GM11168 (cell line): ENCODE results near the gene LSM2.
"Not testable (repeated sequence)": the region's sequence is repeated elsewhere in the genome, so short reads cannot be mapped to it uniquely, and the experiment has no call there.

Experiments
- in situ Hi-C: fragments of 300-500 bp; cut with MboI; formaldehyde crosslinking; loops from one replicate; pipeline ENCODE4 v1.12.0; 2022; ENCODE audit warnings: low sequenced_read_pairs; ENCODE audit not compliant: unreplicated experiment

LSM2 gene

GRCh38 chr6:31829633-31830283 is 23.0 kb upstream of the LSM2 start:
- in situ Hi-C loops, result loop anchor here (10.0 kb wide), 1 partner anchor 95 kb away; the partner anchor contains the start of gene CLIC1

DNA sequence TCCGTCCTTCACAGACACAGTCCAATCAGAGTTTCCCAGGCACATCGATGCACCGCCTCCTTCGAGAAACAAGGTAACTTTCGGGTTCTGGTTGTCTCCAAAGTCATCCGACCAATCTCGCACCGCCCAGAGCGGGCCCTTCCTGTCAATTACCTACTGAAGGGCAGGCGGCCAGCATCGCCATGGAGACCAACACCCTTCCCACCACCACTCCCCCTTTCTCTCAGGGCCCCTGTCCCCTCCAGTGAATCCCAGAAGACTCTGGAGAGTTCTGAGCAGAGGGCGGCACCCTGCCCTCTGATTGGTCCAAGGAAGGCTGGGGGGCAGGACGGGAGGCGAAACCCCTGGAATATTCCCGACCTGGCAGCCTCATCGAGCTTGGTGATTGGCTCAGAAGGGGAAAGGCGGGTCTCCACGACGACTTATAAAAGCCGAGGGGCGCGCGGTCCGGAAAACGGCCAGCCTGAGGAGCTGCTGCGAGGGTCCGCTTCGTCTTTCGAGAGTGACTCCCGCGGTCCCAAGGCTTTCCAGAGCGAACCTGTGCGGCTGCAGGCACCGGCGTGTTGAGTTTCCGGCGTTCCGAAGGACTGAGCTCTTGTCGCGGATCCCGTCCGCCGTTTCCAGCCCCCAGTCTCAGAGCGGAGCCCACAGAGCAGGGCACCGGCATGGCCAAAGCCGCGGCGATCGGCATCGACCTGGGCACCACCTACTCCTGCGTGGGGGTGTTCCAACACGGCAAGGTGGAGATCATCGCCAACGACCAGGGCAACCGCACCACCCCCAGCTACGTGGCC is 20.7 kb upstream of the LSM2 start, which contains the start of gene HSPA1B:
HSPA1B (plus strand) TSS at position 453 of the 794 bp plus-strand sequence; CDS start at position 666, 213 bp downstream.
- in situ Hi-C loops, result no loop called here

DNA sequence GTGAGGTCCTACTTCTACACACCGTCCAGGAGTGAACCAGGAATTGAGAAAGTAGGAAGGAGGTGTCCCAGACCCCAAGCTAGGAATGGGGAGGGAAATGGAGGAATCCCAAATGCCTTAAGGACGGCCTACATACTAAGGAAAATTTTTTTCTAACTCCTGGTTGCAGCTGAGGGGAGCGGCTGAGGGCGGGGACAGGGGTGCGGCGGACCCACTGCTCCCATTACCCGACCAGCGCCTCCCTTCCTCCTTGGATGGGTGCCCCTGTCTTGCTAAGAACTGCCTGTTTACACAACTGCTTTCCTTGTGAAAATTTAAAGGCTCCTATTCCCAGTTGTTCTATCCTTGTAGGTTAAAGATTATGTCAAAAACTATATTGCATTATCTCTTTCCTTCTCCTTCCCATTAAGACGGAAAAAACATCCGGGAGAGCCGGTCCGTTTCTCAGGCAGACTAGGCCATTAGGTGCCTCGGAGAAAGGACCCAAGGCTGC is 20.1 kb upstream of the LSM2 start:
- in situ Hi-C loops, result no loop called here

- in situ Hi-C loops, result no loop called here
Observed at GRCh38 chr6:31825553-31825952, 18.8 kb upstream of the LSM2 start.

DNA sequence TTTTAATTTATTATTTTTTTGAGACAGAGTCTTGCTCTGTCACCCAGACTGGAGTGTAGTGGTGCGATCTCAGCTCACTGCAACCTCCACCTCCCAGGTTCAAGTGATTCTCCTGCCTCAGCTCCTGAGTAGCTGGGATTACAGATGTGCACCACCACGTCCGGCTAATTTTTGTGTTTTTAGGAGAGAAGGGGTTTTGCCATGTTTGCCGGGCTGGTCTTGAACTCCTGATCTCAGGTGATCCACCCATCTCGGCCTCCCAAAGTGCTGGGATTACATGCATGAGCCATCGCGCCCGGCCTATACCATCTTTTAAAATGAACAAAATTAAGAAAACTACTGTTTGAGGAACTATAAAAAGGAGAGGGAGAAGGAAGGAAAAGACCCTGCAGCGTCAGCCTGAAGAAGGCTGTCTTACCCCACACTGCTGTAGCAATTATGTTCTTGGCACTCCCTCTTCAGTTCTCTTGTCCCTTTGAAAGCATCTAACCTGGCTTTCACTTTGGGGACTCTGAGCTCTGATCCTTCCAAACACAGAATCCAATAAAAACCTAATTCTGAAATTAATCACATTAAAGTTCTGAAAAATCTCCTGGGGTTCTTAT is 16.9 kb upstream of the LSM2 start:
- in situ Hi-C loops, result not testable (repeated sequence)

DNA sequence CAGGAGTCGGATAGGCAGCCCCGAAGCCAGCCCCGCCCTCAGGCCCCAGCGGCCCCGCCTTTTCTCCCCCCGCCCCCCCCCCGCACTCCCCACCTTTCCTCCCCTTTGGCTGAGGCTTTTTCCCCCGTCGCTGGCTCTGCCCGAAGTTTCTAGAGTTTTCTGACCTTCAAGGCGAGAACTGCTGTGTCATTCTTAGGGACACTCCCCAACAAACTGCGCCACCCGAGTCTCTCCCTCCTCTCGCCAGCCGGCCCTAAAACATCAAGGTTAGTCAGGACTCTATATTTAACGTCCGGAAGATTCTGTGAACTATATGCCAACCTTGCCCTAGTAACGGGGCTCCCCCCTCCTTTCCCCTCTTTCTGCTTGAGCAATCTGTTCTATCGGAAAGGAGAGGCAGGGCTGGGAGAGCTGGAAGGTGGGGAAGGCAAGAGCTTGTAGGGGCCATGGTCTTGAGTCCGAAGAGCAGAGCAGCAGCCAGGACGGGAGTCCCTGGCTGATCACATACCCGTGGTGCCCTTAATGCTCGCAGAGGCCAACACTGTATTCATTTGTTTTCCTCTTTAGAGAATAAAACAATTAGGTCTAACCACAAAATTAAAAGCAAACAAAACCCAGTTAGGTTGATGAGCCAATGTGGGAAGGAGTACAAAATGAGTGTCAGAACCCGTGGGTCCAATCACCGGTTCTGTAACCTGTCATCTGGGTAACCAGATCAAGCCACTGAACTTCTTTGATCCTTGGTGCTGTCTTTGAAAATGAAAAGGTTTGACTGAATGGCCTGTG is 15.5 kb upstream of the LSM2 start:
- in situ Hi-C loops, result no loop called here

DNA sequence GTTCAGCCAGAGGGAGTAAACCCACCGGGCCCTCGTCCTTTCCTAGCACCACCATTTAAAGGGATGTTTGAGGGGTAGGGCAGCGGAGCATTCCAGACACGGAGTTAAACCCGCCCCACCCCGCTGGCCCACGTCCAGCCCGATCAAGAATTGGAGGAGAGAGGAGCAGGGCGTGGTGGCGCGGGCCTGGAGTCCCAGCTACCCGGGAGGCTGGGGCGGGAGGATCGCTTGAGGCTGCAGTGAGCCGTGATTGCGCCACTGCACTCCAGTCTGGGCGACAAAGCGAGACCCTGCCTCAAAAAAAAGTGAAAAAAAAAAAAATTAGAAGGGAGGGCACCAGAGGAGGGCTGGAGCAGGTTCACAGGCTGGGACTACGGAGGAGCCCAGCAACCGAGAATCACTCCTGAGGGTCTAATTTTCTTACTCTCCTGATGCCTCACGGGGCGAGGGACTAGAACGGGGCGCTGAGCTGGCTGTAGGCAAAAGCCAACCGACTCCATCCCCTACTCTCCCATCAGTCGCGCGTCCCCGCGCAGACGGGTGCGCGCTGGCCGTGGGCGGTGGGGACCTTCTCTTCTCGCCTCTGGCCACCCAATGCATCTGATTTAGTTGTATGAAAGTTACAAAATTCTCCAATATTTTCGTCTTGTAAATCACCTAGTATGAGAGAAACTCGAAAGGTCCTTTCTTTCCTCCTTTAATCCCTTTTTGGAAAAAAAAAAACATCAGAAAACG is 14.7 kb upstream of the LSM2 start:
- in situ Hi-C loops, result no loop called here

DNA sequence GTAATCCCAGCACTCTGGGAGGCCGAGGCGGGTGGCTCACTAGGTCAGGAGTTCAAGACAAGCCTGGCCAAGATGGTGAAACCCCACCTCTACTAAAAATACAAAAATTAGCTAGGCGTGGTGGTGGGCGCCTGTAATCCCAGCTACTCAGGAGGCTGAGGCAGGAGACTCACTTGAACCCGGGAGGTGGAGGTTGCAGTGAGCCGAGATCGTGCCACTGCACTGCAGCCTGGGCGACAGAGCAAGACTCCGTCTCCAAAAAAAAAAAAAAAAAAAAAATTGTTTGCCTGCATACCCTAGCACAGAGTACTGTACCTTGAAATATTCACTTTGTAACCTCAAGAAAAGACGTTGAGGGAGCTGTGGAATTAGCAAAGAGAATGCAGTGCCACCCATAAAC is 13.6 kb upstream of the LSM2 start:
- in situ Hi-C loops, result not testable (repeated sequence)

DNA sequence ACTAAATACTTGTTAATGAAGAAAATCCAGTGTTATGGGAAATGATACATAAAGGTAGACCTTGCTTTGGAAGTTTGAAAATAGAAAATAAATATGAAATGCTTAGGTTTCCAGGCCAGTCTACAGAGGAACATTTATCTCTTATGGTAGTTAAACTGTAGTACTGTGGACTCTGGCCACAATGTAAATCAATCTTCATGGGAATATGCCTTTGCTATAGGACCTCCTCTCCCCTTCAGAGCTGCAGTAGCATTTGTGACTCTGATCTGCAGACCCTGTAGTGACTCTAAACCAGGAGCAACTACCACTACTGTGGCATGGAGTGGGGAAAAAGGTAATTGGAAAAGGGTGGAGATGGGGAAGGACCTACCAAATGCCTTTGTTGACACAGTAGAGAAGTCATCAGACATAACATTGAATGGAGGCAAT is 13.1 kb upstream of the LSM2 start:
- in situ Hi-C loops, result no loop called here

DNA sequence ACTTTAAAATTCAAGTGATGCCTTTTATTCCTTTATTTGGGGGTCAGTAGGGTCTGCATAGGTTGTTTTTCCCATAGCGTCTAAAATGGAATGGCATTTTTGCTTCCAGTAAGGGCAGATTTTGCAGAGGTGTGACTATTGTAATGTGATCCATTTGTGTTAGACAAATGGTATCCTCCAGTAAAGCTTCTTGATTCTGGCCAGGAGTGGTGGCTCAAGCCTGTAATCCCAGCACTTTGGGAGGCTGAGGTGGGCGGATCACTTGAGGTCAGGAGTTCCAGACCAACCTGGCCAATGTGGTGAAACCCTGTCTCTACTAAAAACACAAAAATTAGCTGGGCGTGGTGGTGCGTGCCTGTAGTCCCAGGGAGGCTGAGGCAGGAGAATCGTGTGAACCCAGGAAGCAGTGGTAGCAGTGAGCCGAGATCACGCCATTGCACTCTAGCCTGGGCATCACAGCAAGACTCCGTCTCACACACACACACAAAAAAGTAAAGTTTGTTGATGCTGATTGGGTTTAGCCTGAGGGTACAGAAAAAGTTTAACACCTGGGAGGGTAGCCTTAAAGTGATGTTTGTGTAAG is 11.3 kb upstream of the LSM2 start:
- in situ Hi-C loops, result not testable (repeated sequence)

DNA sequence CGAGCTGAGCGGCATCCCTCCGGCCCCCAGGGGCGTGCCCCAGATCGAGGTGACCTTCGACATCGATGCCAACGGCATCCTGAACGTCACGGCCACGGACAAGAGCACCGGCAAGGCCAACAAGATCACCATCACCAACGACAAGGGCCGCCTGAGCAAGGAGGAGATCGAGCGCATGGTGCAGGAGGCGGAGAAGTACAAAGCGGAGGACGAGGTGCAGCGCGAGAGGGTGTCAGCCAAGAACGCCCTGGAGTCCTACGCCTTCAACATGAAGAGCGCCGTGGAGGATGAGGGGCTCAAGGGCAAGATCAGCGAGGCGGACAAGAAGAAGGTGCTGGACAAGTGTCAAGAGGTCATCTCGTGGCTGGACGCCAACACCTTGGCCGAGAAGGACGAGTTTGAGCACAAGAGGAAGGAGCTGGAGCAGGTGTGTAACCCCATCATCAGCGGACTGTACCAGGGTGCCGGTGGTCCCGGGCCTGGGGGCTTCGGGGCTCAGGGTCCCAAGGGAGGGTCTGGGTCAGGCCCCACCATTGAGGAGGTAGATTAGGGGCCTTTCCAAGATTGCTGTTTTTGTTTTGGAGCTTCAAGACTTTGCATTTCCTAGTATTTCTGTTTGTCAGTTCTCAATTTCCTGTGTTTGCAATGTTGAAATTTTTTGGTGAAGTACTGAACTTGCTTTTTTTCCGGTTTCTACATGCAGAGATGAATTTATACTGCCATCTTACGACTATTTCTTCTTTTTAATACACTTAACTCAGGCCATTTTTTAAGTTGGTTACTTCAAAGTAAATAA is 10.6 kb upstream of the LSM2 start:
- in situ Hi-C loops, result not testable (repeated sequence)

GRCh38 chr6:31815025-31815838 is 8.5 kb upstream of the LSM2 start, which contains the start of the genes HSPA1A and HSPA1L:
TSS of gene HSPA1A (plus strand) at chr6:31815543. CDS start at chr6:31815757, 214 bp downstream.
TSS of gene HSPA1L (minus strand) at chr6:31815283. CDS start at chr6:31811972, 3,311 bp downstream.
- in situ Hi-C loops, result no loop called here

GRCh38 chr6:31814677-31815024 is 7.9 kb upstream of the LSM2 start:
- in situ Hi-C loops, result no loop called here

- in situ Hi-C loops, result no loop called here
Observed at GRCh38 chr6:31813465-31813849, 6.7 kb upstream of the LSM2 start.

DNA sequence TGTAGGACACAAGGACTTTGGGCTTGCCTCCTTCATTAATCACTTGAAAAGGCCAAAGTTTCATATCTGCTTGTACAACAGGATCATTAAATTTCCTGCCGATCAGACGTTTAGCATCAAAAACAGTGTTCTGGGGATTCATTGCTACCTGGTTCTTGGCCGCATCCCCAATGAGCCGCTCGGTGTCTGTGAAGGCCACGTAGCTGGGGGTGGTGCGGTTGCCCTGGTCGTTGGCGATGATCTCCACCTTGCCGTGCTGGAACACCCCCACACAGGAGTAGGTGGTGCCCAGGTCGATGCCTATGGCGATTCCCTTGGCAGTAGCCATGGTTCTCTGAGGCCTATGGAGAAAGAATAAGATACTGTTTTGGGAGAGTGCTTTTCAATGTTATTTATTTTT is 4.9 kb upstream of the LSM2 start:
- in situ Hi-C loops, result no loop called here

DNA sequence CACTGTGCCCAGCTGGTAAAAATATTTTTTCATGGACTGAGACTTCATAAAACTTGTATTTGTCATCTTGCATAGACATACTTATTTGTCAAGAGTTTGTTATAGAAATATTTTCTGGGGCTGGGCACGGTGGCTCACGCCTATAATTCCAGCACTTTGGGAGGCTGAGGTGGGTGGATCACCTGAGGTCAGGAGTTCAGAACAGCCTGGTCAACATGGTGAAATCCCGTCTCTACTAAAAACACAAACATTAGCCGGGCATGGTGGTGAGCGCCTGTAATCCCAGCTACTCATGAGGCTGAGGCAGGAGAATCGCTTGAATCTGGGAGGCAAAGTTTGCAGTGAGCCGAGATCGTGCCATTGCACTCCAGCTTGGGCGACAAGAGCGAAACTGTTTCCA is 1.8 kb upstream of the LSM2 start:
- in situ Hi-C loops, result not testable (repeated sequence)

DNA sequence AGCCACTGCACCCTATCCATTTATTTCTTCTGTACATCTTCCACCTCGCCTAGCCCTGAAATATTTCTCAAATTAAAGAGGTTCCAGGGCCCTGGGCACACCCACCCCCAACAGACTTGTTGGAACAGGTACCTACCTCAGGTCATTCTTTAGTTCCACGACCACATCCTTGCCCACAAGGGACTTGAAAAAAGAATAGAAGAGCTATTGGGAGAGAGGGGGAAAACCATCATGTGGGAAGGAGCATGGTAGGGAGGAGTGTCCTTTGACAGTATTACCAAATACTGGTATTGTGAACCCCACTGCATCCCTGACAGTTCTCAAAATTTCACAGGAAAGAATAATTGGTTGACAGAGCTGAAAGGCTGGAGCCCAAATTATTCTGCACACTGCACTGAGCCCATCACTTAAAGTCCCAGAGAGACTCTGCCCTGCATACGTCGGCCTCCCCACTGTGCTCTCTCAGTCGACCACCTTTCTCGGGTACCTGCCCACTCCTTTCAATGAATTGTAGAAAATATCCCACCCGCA is 762 bp downstream of the LSM2 start:
- in situ Hi-C loops, result no loop called here
